Measurements from ENCODE around the gene MIX23. TPM values are rescaled to one million over a fixed set of nuclear protein-coding genes. Genes with fewer than 3 reads are reported as not detected.

Gene MIX23
- total RNA-seq, 1 experiment from 2014 or later = 85.2 TPM

DNA sequence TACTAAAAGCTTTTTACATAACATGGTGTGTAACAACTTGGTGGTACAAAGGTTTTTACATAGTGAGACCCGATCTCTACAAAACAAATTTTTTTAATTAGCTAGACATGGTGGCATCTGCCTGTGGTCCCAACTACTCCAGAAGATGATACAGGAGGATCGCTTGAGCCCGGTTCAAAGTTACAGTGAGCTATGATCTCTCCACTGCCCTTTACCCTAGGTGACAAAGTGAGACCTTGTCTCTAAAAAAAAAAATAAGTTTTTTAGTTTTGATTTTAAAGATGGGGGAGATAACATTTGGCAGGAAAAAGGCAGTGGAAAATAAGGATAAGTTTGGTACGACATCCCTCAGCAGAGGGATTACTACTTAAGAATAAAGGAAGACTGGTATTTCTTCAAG lies 6.9 kb upstream of the MIX23 start:
- peaks cover 9% of the 10 kb centered on the region; the same call in 1 of the 2 replicates for H3K4me1 ChIP-seq
- ChIA-PET CTCF (interaction anchor here (0.7 kb wide), 1 partner anchor 734 kb away, joined by 3 read pairs; no protein-coding TSS in a partner anchor), POLR2A (no interaction called here)

DNA sequence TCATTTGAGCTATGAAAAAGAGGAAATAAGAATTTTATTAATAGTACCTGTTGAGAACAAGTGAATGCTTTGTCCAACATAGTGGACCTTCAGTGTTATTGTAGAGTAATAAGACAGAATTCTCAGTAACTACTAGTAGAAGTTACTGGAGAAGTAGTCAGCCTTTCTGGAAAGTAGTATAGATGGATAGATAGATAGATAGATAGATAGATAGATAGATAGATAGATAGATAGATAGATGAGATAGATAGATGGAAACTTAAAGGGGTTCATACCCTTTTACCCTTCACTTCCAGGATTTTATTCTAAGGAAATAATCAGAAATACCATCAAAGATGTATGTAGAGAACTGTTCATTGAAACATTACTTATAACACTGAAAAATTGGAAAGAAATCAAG lies 6.2 kb upstream of the MIX23 start:
- ChIA-PET POLR2A (no interaction called here), CTCF (no interaction called here)
- intact Hi-C loops (cut with micrococcal nuclease; ENCODE audit: unreplicated experiment) = no loop called here
- Histone ChIP-seq H3K9me3 (no peaks in the 10 kb centered on the region), H3K36me3 (ENCODE audit: control insufficient read depth, insufficient read depth, low read length) (peaks cover 1% of the 10 kb centered on the region; the same call in 1 of the 2 replicates), H3K4me1 (peaks cover 10% of the 10 kb centered on the region; the same call in 1 of the 2 replicates), H3K27me3 (replicated peaks; ENCODE audit: control insufficient read depth, insufficient read depth, low read length) (no peaks in the 10 kb centered on the region), H3K4me3 (ENCODE audit: low read depth, low read length) (no peak overlapping the region)
- no TSS peak for BruUV-seq (replicated peaks)
- DNase-seq = no peak
- no peaks in the 10 kb centered on the region for H3K9me3 Mint-ChIP-seq (ENCODE audit: unreplicated experiment)
- no peaks in the 10 kb centered on the region for H3K36me3 Mint-ChIP-seq (ENCODE audit: insufficient read depth, unreplicated experiment)
- no peaks in the 10 kb centered on the region for H3K4me1 Mint-ChIP-seq (ENCODE audit: low read depth, unreplicated experiment)
- TF ChIP-seq, protein P1, sequence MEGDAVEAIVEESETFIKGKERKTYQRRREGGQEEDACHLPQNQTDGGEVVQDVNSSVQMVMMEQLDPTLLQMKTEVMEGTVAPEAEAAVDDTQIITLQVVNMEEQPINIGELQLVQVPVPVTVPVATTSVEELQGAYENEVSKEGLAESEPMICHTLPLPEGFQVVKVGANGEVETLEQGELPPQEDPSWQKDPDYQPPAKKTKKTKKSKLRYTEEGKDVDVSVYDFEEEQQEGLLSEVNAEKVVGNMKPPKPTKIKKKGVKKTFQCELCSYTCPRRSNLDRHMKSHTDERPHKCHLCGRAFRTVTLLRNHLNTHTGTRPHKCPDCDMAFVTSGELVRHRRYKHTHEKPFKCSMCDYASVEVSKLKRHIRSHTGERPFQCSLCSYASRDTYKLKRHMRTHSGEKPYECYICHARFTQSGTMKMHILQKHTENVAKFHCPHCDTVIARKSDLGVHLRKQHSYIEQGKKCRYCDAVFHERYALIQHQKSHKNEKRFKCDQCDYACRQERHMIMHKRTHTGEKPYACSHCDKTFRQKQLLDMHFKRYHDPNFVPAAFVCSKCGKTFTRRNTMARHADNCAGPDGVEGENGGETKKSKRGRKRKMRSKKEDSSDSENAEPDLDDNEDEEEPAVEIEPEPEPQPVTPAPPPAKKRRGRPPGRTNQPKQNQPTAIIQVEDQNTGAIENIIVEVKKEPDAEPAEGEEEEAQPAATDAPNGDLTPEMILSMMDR (IDR thresholded peaks at IDR 0.05; ENCODE audit: insufficient read depth in 1 of 2, low read depth in 1 of 2, low read length in 1 of 2, severe bottlenecking in 1 of 2, unreplicated experiment in 1 of 2) = no peak
- H3K4me3 Mint-ChIP-seq (ENCODE audit: unreplicated experiment) = no peak overlapping the region
- no peak overlapping the region for H3K27ac Mint-ChIP-seq (ENCODE audit: unreplicated experiment)
- no peaks in the 10 kb centered on the region for H3K27me3 Mint-ChIP-seq (ENCODE audit: insufficient read depth, unreplicated experiment)

More for the DNA sequence above, 6.9 kb upstream of the MIX23 start:
- Histone ChIP-seq H3K9me3 (no peaks in the 10 kb centered on the region), H3K4me3 (ENCODE audit: low read depth, low read length) (no peak overlapping the region), H3K27me3 (replicated peaks; ENCODE audit: control insufficient read depth, insufficient read depth, low read length) (no peaks in the 10 kb centered on the region), H3K36me3 (ENCODE audit: control insufficient read depth, insufficient read depth, low read length) (peaks cover 1% of the 10 kb centered on the region; the same call in 1 of the 2 replicates)
- no TSS peak for BruUV-seq (replicated peaks)
- H3K4me3 Mint-ChIP-seq (ENCODE audit: unreplicated experiment) = no peak overlapping the region
- no peaks in the 10 kb centered on the region for H3K36me3 Mint-ChIP-seq (ENCODE audit: insufficient read depth, unreplicated experiment)
- no peak for DNase-seq
- H3K4me1 Mint-ChIP-seq (ENCODE audit: low read depth, unreplicated experiment) = no peaks in the 10 kb centered on the region
- intact Hi-C loops (cut with micrococcal nuclease; ENCODE audit: unreplicated experiment) = no loop called here
- H3K9me3 Mint-ChIP-seq (ENCODE audit: unreplicated experiment) = no peaks in the 10 kb centered on the region
- TF ChIP-seq, protein P1 (IDR thresholded peaks at IDR 0.05; ENCODE audit: insufficient read depth in 1 of 2, low read depth in 1 of 2, low read length in 1 of 2, severe bottlenecking in 1 of 2, unreplicated experiment in 1 of 2) = no peak
- no peak overlapping the region for H3K27ac Mint-ChIP-seq (ENCODE audit: unreplicated experiment)
- H3K27me3 Mint-ChIP-seq (ENCODE audit: insufficient read depth, unreplicated experiment) = no peaks in the 10 kb centered on the region

DNA sequence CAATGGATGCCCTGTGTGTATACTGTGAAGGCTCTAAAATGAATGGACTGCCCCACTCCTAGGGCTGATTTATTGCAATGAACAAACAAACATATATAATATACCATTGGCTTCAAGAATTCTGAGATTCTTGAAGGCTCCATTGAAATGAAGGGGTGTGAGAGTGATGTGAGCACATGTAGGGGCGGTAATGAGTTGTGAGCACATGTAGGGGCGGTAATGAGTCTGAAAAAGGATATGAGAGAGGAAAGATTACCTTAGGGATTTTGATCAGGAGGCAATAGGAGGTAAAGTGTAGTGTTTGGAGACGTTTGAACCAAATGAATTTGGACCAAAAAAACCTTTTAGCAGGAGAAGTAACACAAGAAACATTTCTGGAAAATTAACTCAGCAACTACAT lies 4.7 kb upstream of the MIX23 start:
- H3K4me1 Mint-ChIP-seq (ENCODE audit: low read depth, unreplicated experiment) = no peaks in the 10 kb centered on the region
- ChIA-PET CTCF (no interaction called here), POLR2A (no interaction called here)
- H3K36me3 Mint-ChIP-seq (ENCODE audit: insufficient read depth, unreplicated experiment) = peaks cover 7% of the 10 kb centered on the region
- Histone ChIP-seq H3K4me3 (ENCODE audit: low read depth, low read length) (no peak overlapping the region), H3K9me3 (no peaks in the 10 kb centered on the region), H3K27me3 (replicated peaks; ENCODE audit: control insufficient read depth, insufficient read depth, low read length) (no peaks in the 10 kb centered on the region), H3K4me1 (peaks cover 7% of the 10 kb centered on the region; the same call in 1 of the 2 replicates), H3K36me3 (ENCODE audit: control insufficient read depth, insufficient read depth, low read length) (peaks cover 1% of the 10 kb centered on the region; the same call in 1 of the 2 replicates)
- H3K27ac Mint-ChIP-seq (ENCODE audit: unreplicated experiment) = no peak overlapping the region
- no peaks in the 10 kb centered on the region for H3K9me3 Mint-ChIP-seq (ENCODE audit: unreplicated experiment)
- BruUV-seq (replicated peaks) = no TSS peak
- H3K4me3 Mint-ChIP-seq (ENCODE audit: unreplicated experiment) = no peak overlapping the region
- H3K27me3 Mint-ChIP-seq (ENCODE audit: insufficient read depth, unreplicated experiment) = no peaks in the 10 kb centered on the region
- intact Hi-C loops (cut with micrococcal nuclease; ENCODE audit: unreplicated experiment) = no loop called here
- TF ChIP-seq, protein P1 (IDR thresholded peaks at IDR 0.05; ENCODE audit: insufficient read depth in 1 of 2, low read depth in 1 of 2, low read length in 1 of 2, severe bottlenecking in 1 of 2, unreplicated experiment in 1 of 2) = no peak
- no peak for DNase-seq

All from Caco-2 (cell line).